C4-2B (cell line): ENCODE measurements around the gene RIMBP2.

ENCODE experiments used
- CTCF ChIP-seq: fragments of 450-650 bp; conservative IDR thresholded peaks from 2 replicates; pipeline ENCODE4 v1.5.1; 2017; ENCODE audit warnings: mild to moderate bottlenecking
- ZFX ChIP-seq: fragments of 450-650 bp; IDR thresholded peaks from 2 replicates; pipeline ENCODE4 v1.6.1; 2017

- TF ChIP-seq CTCF (no peak), ZFX (no peak)
These were observed 321.2 kb downstream of the RIMBP2 start for GRCh38 chr12:130394906-130395305.
